ENCODE measurements around the gene CLIP1. TPM values are rescaled to one million over a fixed set of nuclear protein-coding genes. Genes with fewer than 3 reads are reported as not detected.
A peak's percentile ranks its signal among the peaks of the same experiment; 100 is the strongest.
"Not testable (repeated sequence)": the region's sequence is repeated elsewhere in the genome, so short reads cannot be mapped to it uniquely, and the experiment has no call there.

Gene CLIP1
- total RNA-seq, 1 donor from 2014 or later, result 88.1 TPM

DNA sequence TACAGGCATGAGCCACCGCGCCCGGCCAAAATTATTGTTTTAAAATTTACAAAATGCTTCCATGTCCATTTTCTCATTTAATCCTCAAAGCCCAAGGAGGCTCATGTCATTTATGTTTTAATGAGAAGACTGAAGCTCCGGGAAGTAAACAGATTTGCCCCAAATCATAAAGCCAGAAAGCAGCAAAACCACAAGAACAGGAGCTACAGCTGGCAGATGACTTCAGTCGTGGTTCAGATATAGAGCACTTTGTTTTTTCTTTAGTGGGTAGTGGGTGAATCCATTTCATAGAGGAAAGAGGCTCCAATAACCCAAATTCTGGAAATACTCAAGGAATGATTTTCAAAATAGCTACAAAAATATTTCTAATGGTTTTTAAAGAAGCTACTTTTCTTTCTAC, 110.8 kb downstream of the CLIP1 start:
- DNase-seq (ENCODE audit: low spot score), result no peak

DNA sequence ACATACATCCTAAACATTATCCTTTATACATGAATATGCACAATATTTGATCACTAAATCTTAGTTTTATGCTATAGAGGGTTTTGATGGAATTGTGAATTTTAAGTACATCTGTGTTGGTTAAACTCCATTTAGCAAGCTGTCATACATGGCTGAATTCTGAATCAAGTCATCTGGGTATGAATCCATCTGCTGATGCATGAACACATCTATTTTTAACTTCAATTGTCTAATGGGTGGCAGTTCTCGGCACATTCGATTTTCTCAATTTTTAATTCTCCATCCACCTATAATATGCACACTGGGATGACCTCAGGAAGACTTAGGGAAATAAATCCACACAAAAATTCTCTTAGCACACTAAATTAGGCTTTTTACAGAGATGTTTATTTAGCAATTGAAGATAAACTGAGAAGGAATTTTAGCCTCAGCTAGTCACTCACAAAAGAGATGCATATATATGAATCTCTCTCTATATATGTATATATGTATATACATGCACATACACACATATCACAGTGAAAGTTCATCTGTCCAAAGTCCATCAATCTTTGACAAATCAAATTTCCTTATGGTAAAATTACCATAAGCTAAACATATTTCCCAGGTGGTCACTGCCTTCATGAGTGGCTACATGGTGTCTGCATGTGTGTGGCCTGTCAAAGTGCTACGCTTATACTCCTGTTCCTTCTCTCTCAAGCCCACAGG, 111.7 kb downstream of the CLIP1 start:
- no peak for DNase-seq (ENCODE audit: low spot score)

DNA sequence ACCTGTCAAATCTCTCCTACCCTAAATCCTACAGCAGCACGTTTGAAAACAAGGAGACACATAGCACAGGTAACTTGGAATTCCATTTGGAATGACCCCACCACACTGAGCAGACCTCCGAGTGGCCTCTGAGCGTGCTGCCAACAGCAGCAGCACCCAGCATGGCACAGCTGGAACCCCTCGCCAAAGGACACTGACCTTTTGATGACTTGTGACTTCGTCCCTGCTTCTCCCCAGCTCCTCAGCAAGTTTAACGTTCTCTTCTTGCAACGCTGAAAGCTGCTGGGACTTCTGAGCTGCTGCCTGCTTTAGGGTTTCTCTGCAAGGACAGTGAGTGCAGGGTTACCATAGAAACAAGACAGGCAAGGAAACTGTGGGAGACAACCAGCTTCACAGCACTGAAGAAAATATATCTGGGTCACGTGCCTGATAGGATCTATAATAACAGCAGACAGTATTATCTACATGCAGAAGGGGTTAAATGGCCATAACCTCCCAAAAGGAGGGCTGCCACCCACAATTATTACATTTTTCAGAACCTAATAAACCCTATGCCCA, 112.8 kb downstream of the CLIP1 start:
- DNase-seq (ENCODE audit: low spot score), result no peak

DNA sequence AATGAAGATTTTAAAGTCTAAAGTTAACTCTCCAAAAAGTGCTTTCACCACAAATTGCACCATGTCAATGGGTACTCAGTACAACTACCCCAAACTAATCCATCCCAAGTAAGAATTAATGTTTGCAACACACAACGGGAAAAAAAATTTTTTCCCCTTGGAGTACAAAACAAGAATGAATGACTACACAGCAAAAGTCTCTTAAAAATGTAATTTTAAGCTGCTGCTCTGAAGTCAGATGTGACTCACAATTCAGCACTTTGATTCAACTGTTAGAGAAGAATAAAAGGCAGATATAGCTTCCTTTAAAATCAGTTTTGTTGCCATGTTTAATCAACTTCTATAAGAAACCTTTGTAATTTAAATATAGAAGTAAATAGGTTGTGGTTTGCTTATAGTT, 113.7 kb downstream of the CLIP1 start:
- DNase-seq (ENCODE audit: low spot score), result no peak

DNA sequence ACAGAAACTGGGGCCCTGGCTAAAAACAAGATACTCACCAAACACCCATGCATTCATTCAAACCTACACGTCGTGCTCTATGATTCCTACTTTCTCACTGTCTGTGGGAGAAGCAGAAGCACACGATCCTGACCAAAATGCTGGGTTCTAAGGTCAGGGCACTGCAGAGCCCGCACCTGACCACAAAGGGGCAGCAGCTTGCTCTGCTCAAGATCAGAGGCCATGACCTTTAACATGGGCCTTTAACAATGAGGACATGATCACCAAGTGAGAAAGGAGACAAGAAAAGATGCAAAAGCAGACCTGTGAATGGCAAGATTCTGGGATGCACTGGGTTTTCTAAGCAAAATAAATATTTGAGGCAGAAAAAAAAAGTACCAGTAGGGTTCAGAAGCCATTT, 116.1 kb downstream of the CLIP1 start:
- DNase-seq (ENCODE audit: low spot score), result no peak

DNA sequence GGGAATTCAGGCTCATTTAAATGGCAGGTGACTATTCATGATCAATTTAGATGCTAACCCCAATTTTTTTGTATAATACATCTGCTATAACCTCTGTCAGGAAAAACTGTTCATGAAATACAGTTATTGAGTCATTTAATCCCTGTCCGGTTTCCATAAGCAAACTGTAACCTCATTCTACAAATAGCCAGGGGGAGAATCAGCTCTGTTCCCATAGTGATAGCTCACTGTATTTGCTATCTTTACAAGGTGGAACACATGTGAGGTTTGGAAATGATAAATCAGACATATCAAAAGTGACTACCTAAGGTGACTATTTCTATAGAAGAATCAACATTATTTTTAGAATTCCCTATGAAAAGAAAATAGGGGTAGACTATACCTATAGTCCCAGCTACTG, 117.5 kb downstream of the CLIP1 start:
- DNase-seq (ENCODE audit: low spot score), result no peak

DNA sequence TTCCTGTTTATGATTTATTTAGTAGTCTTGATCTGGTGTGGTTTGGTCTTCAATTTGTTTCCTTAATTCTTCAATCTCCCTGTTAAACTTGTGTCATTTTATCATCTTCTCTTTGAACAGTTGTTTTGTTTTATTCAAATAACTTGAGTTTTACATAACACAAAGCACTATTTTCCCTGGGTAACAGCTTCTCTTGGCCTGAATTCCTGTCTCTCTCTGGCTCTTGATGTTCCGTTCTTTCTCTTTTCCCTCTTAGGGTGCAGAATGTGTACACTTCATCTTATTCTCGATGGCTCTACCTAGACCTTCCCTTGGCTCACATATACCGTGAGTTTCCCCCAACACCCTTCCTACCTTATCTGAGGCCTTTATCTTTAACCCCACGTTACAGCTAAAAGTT, 119.4 kb downstream of the CLIP1 start:
- DNase-seq (ENCODE audit: low spot score), result no peak

DNA sequence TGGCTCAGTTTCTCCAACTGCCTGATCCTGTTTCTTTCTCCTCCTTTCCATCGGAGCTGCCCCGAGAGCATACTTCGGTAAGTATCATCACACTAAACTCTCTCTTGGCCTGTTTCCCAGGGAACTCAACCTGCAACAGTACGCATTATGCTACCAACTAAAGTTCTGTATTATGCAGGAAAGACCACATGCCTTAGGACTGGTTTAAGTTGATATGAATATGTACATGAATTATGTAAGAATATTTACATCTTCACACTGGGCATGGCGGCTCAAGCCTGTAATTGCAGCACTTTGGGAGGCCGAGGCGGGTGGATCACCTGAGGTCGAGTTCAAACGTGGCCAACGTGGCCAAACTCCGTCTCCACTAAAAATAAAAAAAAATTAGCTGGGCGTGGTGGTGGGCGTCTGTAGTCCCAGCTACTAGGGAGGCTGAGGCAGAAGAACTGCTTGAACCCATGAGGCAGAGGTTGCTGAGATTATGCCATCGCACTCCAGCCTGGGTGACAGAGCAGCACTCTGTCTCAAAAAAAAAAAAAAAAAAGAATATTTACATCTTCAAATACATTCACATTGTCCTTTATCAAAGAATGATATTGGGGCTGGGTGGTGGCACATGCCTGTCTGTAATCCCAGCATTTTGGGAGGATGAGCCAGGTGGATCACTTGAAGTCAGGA, 124.3 kb downstream of the CLIP1 start:
- no peak for DNase-seq (ENCODE audit: low spot score)

DNA sequence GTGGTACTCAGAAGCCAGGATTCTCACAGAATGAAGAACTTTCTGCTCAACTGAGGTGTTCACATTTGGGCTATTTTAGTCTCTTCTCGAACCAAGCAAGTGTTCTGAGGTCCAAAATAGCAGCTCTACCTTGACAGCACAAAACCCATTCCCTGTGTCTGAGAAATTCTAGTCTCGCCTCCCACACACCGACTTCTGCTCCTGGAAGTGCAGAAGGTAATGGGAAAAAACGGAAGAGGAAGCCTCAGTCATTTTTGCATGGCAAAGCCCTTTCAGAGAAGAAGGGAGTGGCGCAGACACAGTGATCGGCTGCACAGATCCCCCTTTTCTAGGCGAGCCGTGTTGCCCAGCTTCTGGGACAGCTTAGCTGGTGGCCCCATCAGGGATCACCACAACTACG, 125.0 kb downstream of the CLIP1 start:
- DNase-seq (ENCODE audit: low spot score), result no peak

DNA sequence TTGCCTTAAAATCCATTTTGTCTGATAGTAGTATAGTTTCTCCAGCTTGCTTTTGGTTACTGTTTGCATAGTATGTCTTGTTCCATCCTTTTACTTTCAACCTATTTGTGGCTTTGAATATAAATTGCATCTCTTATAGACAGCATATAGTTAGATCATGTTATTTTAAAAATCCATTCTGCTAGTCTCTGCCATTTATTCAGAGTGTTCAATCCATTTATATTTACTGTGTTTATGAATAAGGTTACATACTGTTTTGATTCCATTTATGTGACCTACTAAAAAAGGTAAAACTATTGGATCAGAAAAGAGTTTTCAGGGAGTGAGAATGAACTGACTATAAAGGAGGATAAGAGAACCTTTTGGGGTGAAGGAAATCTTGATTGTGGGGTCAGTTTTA, 126.6 kb downstream of the CLIP1 start:
- no peak for DNase-seq (ENCODE audit: low spot score)

DNA sequence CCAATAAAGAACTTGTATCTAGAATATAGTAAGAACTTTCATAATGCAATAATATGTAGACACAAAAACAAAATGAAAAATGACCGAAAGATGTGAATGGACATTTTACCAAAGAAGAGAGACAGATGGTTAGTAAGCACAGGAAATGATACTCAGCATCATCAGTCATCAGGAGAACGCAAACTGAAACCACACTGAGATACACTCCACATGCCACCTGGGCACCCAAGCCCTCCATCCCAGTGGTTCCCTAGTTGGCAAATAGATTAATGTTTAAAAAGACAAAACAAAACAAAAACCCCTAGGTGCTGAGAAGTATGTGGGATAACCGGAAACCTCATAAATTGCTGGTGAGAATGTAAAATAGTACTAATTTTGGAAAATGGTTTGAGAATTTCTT, 129.4 kb downstream of the CLIP1 start:
- no peak for DNase-seq (ENCODE audit: low spot score)

DNA sequence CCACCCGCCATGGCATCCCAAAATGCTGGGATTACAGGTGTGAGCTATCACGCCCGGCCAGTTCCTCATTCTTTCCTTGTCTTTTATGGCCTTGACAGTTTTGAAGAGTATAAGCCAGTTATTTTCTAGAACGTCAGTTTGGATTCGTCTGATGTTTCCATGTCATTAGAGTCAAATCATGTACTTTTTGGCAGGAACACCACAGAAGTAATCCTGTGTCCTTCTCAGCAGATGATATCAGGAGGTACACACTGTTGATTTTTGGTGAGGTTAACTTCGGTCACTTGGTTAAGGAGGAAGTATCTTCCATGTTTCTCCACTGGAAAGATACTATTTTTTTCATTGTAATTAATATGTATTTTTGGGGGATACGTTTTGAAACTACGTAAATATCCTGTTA, 131.0 kb downstream of the CLIP1 start:
- DNase-seq (ENCODE audit: low spot score), result no peak

DNA sequence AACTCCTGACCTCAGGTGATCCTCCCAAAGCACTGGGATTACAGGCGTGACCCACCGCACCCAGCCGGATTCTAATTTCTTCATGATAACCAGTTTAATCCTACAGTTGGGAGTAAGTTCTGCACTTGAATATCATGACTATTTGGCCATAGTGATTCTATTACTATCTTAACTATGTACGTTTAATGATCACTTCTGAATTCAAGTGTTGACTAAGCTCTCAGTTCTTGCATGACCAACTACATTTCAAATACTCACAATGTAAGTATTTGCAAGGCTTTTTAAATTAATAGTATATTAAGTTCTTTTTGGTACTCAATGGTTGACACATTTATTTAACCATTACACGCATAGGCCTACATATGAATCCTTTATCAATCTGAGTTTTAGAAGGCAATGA, 138.8 kb downstream of the CLIP1 start:
- DNase-seq (ENCODE audit: low spot score), result no peak

DNA sequence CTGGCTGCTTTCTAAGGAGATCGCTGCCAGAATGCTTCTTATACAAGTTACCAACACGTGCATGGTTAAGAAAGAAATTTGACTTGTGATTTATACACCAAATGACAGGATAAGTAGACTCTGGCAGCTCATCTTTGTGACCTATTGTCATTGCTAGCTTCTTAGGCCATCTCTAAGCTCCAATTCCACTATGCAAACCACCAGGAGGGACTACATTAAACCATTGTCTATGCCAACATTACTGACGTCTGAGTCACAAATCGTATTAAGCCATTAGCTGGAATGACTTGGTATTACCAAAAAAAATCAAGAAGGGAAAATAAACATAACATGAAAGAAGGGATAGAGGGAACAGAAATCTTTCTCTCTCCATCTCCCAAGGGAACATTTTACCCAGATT, 140.4 kb downstream of the CLIP1 start:
- peak; percentile 21 for DNase-seq (ENCODE audit: low spot score)

DNA sequence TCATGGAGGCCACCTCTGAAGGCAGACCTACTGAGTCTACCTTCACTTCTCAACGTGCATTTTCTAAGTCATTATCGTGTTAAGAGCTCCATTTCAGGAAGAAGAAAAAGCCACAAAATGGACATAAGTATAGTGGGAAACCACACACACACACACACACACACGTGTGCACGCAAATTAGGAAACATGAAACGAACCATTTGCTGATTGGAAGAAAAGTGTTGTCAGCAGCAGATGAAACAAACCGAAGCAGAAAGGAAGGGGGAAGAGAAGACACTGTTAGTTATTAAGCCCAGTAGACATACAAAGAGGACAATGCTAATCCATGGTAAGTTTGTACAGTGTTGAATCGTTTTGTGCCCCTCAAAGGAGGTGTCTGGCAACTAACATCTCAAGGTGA, 146.2 kb downstream of the CLIP1 start:
- no peak for DNase-seq (ENCODE audit: low spot score)

DNA sequence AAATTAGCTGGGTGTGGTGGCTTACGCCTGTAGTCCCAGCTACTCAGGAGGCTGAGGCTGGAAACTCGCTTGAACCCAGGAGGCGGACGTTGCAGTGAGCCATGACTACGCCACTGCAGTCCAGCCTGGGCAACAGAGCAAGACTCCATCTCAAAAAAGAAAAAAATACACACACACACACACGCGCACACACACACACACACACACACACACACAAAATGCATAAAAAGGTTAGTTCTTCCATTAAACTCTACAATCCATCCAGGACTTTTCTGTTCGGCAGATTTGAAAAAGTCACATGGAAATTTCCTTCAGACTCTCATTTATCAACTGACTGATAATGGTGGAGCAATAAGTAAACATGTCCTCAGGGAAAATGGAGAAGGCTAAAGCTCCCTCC, 147.0 kb downstream of the CLIP1 start:
- no peak for DNase-seq (ENCODE audit: low spot score)

DNA sequence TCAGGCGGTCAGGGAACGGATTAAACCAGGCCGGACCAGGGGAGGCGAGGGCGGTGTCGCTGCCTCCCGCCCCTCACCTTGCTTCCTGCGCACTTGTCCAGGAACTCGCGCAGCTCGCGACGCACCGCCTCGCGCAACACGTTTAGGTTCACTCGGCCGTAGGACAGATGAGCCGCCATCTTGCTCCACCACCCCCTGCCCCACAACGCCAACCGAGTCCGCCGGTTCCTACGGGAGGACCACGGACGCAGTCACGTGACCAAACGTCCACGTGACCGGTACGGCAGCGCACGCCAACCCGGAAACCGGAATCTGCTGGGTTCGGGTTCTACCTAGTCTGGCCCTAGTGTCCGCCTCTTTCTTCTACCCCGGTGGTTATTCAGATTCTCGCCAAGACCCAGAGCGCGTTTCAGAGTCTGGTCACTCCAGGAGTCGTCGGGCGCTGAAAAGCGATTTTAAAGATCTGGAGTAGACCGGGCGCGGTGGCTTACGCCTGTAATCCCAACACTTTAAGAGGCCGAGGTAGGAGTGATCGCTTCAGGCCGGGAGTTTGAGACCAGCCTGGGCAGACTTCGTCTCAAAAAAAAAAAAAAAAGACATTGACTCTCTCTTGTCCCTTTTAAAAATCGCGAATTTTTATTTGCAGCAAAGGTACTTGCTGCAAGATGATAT, 156.1 kb downstream of the CLIP1 start, which contains the start of gene VPS33A:
Gene VPS33A (minus strand): TSS at position 265 of the 672 bp plus-strand sequence. CDS start 86 bp downstream, at position 179.
- DNase-seq (ENCODE audit: low spot score), result peak; percentile 98

DNA sequence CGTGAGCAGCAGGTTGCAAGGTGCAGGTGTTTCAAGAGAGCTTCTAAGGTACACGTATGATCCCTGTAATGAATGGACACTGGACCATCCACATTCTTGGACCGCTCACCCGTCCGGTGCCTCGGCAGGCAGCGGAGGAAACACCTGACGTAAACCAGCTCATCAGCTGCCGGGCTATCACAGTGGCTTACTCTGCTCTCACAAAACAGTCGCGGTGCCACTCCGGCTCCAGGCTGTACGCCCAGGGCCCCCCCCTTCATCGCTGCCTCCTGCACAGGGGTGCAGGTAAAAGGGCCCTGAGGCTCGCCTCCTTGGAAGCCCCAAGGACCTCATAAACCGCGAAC, 156.6 kb downstream of the CLIP1 start:
- no peak for DNase-seq (ENCODE audit: low spot score)

DNA sequence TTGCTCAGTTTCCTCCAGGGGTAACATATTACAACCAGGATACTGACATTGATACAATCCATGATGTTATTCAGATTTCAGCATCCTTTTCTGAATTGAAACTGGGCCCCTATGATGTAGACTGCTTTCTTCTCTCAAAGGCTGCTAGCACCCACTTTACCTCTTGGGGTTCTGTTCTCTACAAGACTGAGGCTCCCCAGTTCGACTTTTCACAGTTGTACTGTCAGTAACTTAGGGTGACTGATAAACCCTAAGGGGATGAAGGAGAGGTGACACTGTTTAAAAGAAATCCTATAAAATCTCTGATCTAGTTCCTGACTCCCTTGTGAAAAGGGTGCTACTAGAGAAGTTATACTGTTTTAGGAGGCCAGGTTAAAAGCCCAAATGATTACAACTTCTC, 157.0 kb downstream of the CLIP1 start:
- DNase-seq (ENCODE audit: low spot score), result no peak

DNA sequence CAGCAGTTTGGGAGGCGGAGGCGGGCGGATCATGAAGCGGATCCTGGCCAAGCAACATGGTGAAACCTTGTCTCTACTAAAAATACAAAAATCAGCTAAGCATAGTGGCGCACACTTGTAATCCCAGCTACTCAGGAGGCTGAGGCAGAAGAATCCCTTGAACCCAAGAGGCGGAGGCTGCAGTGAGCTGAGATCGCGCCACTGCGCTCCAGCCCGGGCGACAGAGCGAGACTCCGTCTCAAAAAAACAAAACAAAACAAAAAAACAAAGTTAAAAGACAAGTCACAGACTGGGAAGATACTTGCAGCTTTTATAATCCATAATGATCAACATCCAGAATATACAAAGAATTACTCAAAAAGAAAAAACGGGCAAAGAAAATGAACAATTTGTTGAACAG, 161.7 kb downstream of the CLIP1 start:
- DNase-seq (ENCODE audit: low spot score), result not testable (repeated sequence)

DNA sequence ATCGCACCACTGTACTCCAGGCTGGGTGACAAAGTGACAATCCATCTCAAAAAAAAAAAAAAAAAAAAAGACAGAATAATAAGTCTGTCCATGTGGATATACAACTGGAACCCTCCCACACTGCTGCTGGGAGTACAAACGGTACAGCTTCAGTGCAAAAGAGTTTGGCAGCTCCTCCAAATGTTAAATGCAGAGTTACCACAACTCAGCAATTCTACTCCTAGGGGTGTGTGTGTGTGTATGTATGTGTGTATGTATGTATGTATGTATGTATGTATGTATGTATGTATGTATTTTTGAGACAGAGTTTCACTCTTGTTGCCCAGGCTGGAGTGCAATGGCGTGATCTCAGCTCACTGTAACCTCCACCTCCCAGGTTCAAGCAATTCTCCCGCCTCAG, 163.5 kb downstream of the CLIP1 start:
- DNase-seq (ENCODE audit: low spot score), result not testable (repeated sequence)

DNA sequence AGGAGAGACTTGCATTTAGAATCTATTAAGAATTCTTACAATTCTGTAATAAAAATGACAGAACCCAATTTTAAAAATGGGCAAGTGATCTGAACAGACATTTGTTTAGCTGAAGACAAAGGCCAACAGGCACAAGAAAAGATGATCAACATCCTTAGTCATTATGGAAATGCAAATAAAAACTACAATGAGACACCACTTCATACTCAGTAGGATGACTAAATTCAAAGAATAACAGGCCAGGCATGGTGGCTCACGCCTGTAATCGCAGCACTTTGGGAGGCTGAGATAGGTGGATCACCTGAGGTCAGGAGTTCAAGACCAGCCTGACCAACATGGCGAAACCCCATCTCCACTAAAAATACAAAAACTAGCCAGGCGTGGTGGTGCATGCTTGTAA, 164.0 kb downstream of the CLIP1 start:
- DNase-seq (ENCODE audit: low spot score), result not testable (repeated sequence)

DNA sequence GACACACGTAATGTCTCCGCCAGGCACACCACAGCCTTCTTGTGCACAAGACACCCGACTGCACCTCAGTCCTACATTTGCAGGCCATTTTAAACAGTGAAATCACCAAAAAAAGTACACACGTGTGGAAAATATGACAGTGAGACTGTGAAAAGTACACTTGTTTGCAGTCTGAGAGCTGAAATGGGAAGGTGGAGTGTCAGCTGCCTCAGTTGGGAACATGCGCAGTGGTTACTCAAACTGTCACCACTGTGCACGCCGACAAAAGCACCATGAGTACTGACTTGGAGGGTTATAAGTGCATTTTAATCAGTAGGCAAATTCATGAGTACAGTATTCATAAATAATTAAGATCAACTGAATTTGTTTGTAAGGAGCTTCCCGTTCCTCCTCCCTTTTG, 171.9 kb downstream of the CLIP1 start:
- no peak for DNase-seq (ENCODE audit: low spot score)
